ENCODE measurements around the gene BAIAP2L2.
"Not testable (repeated sequence)": the region's sequence is repeated elsewhere in the genome, so short reads cannot be mapped to it uniquely, and the experiment has no call there.

BAIAP2L2 gene, protein sequence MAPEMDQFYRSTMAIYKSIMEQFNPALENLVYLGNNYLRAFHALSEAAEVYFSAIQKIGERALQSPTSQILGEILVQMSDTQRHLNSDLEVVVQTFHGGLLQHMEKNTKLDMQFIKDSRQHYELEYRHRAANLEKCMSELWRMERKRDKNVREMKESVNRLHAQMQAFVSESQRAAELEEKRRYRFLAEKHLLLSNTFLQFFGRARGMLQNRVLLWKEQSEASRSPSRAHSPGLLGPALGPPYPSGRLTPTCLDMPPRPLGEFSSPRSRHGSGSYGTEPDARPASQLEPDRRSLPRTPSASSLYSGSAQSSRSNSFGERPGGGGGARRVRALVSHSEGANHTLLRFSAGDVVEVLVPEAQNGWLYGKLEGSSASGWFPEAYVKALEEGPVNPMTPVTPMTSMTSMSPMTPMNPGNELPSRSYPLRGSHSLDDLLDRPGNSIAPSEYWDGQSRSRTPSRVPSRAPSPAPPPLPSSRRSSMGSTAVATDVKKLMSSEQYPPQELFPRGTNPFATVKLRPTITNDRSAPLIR

DNA sequence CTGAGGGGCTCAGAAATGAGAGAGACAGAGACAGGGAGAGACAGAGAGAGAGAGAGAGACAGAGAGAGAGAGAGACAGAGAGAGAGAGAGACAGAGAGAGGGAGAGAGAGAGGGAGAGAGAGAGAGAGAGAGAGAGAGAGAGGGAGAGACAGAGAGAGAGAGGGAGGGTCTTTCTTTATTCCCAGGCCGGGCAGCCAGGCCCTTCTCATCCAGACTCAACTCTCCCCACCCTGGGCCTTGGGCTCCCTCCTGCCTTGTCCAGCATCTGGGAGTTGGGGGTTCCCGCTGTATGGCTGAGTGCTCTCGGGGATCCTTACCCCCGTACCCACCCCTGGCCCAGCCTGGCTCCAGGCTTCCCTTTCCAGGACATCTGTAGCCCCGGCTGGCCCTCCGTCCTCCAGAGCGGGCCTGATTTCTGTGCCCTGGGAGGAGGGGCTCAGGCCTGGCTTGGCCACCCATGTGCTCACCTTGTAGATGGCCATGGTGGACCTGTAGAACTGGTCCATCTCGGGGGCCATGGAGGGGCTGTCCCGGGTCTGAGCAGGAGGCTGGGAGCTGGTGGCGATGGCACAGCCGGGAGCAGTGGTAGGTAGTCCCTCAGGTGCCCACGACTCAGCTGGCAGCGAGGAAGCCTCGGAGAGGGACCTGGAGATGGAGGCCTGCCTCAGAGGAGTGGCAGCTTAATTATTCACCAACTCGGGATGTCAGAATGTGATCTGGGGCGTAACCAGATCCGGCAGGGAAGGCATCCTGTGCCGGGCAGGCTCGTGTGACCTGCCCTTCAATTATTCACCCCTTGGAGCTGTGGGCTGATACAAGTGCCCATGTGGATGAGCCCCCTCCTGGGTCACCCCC lies at the start of gene BAIAP2L2:
BAIAP2L2 (minus strand) TSS at position 677 of the 855 bp plus-strand sequence; CDS start at position 518, 159 bp downstream.
- DNase-seq (ENCODE audit: low spot score) = peak; percentile 85

DNA sequence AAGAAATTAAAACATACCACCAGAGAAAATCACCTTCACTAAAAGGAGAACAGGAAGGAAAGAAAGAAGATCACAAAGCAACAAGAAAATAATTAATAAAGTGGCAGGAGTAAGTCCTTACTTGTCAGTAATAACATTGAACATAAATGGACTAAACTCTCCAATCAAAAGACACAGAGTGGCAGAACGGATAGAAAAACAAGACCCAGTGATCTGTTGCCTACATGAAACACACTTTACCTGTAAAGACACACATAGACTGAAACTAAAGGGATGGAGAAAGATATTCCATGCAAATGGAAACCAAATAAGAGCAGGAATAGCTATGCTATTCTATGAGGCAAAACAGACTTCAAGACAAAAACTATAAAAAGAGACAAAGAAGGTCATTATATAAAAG lies 45.2 kb upstream of the BAIAP2L2 start:
- DNase-seq (ENCODE audit: low spot score) = no peak

DNA sequence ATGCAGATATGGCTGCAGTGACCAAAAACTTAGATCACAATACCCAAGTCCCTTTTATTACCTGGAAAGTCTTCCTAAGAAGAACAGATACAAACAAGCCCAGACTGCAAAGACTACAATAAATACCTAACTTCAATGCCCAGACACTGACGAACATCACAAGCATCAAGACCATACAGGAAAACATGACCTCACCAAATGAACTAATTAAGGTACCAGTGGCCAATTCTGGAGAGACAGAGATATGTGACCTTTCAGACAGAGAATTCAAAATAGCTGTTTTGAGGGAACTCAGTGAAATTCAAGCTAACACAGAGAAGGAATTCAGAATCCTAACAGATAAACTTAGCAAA lies 44.1 kb upstream of the BAIAP2L2 start:
- DNase-seq (ENCODE audit: low spot score) = not testable (repeated sequence)

DNA sequence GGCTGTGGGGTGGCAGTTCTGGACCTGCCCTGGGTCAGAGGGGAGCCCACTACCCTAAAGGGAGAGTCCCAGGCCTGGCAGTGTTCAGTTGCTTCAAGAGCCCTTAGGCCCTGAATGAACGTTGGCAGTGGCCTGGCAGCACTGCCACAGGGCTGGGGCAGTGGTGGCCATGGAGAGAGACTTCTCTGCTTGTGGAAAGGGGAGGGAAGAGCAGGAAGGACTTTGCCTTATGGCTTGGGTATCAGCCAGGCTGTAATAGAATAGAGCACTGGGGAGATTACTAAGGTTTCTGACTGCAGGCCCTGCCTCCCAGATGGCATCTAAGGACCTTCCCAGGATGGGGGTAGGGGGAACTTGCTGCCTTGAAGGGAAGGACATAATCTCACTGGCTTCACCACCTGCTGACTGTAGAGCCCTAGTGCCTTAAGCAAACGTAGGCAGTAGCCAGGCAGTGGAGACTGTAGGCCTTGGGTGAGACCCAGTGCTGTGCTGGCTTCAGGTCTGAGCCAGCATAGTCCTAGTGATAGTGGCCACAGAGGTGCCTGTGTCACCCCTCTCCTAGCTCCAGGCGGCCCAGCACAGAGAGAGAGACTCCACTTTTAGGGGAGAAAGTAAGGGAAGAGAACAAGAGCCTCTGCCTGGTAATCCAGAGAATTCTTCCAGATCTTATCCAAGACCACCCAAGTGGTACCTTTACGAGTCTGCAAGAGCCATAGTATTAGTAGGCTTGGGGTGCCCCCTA lies 43.5 kb upstream of the BAIAP2L2 start:
- no peak for DNase-seq (ENCODE audit: low spot score)

DNA sequence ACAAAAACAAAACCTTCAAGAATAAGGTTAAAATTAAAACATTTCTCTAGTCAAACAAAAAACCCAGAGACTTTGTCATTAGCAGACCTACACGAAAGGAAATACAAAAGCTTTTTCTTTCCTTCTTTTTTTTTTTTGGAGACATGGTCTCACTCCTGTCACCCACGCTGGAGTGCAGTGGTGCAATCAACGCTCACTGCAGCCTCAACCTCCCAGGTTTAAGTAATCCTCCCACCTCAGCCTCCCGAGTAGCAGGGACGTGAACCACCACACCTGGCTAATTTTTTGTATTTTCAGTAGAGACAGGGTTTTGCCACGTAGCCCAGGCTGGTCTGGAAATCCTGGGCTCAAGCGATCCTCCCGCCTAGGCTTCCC lies 40.6 kb upstream of the BAIAP2L2 start:
- DNase-seq (ENCODE audit: low spot score) = no peak

DNA sequence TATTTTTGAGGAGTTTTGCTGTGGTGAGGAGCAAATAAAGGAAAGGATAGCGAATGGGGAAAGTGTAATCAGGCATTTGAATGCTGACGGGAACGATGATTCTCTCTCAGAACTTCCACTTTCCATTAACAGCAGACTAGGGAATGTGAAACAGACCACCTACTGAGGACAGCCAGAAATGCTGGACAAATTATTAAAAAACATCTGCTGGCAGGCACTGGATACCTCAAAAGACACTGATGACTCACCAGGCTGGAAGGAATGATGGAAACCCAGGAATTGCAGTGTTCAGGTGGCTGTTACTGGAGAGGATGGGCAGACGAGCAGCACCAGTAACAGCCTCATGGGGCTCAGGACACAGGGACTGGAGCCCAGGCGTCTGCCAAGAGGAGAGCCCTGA lies 37.8 kb upstream of the BAIAP2L2 start:
- DNase-seq (ENCODE audit: low spot score) = peak; percentile 8

DNA sequence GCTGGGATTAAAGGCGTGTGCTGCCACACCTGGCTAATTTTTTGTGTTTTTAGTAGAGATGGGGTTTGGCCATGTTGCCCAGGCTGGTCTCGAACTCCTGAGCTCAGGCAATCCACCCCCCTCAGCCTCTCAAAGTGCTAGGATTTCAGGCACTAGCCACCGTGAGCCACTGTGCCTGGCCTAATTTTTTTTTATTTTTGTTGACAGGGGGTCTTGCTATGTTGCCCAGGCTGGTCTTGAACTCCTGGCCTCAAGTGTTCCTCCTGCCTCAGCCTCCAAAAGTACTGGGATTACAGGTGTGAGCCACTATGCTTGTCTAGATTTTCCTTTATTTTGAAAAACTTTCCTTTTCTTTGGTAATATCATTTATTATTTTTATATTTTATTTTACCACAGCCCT lies 35.7 kb upstream of the BAIAP2L2 start:
- not testable (repeated sequence) for DNase-seq (ENCODE audit: low spot score)

DNA sequence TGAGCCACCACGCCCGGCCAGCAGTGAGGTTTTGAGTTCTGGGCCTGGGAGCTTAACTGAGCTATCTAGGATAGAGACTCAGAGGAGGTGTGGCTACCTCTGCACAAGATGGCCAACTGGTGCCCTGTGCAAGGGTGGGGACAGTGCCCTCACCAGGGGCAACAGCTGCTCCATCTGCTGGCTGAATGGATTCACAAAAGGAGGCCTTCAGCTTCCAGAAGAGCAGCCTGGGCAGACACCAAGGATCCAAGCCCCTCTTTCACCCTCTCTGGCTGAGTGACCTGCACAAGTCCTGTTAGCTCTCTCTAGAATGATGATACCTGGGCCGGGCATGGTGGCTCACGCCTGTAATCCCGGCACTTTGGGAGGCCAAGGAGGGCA lies 33.5 kb upstream of the BAIAP2L2 start:
- no peak for DNase-seq (ENCODE audit: low spot score)

DNA sequence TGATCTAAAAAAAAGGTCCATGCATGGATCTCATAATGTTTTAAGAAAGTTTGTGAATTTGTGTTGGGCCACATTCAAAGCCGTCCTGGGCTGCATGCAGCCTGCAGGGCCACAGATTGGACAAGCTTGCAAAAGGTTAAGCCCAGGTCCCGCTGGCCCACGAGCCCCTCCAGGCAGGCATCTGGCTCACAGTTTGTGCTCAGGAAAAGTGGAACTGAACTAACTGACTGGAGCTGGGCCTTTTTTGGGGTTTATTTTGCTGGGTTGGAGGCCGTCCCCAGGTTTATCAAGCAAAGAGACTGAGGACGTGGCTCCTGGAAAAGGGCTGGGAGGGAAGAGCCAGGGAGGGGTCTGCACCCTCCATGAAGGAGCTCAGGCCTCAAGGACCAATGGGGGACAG lies 32.1 kb upstream of the BAIAP2L2 start:
- no peak for DNase-seq (ENCODE audit: low spot score)

DNA sequence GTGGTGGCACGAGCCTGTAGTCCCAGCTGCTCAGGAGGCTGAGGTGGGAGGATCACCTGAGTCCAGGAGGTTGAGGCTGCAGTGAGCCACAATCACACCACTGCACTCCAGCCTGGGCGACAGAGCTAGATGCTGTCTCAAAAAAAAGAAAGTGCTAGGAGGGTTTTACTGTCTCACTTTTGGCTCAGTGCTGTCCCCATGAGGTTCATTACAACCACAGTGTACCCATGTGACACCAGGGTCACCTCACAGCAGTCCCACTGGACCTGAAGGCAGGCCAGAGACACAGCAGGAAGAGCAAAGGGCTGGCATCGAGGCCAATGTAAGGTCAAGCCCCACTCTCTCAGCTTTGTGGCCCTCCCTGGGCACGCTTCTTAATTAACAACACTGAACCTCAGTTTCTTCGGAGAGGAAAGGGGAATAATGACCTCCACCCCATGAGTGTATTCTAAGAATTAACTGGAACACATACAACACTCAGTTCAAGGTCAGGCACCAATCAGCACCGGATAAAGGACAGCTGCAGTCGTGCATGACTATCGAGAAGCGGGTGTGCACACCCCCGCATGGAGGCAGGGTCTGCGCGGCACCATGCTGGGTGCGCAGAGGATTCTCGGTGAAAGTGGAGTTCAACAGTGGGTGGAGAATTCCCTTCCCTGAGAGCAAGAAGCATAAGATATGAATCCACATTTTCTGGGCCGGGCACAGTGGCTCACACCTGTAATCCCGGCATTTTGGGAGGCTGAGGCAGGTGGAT lies 30.9 kb upstream of the BAIAP2L2 start:
- no peak for DNase-seq (ENCODE audit: low spot score)

DNA sequence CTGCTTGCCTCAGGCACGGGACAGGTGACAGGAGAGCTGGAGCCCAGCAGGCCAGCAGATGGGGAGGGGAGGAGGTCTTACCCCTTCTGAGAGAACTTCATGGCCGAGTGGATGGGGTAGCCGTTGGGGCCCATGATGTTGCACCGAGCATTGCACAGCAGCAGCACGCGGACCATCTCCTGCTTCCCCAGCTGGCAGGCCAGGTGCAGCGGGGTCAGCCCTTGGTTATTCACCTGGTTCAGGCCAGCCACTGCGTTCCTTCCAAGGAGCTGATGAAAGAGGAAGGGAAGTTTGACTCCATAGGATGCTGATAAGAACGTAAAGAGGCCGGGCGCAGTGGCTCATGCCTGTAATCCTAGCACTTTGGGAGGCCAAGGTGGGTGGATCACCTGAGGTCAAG lies 29.4 kb upstream of the BAIAP2L2 start:
- DNase-seq (ENCODE audit: low spot score) = no peak

DNA sequence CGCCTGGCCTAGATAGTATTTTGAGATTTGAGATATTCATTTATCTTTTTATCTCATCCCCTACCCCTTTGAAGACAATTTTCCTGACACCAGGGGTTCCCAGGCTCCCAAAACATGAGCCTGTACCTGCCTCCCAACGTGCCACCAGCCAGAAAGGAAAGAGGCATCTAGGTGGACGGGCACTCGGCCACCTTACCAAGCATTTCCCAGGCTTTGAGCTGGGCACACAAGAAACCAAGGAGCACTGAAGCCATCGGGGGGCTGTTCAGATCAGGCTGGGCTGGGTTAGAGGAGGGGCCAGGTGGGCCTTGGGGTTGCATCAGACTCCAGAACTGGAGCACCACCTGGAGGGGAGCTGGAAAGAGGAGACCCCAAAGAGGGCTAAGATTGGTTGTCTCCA lies 28.5 kb upstream of the BAIAP2L2 start:
- no peak for DNase-seq (ENCODE audit: low spot score)

DNA sequence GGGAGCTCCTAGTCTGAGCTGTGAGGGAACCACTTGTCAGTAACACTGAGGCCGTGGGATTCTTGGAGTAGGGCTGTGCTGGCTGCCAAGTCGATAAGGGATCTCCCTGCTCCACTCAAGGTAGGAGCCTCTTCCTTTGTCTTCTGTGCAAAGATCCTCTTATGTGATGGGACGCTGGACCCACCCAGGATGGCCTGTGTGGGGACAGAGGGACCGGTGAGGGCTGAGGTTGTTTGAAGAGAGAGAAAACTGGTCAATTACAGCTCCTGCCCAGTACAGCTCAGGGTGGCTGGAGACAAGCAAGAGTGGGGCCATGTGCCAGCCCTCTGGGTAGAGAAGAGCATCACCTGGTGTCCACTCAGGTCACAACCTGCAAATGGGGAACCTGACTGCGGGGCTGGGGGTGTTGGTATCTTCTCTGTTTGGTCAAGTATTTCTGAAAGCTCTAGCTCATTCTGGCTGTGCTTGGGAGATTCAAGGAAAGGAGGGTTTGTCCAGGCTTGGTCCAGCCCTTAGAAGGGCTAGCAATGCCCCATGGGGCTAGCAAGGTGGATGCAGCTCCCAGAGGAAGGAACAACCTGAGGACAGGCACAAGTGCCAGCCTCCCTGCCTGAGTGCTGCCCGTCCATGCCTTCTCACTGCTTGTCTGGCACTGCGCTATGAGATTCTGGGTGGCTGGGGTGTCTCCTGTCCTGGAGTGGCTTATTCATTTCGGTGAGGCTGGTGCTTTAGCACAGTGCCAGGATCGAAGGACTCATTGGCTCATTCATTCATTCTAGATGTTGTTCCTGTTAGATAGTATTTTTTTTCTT lies 27.6 kb upstream of the BAIAP2L2 start:
- DNase-seq (ENCODE audit: low spot score) = no peak

DNA sequence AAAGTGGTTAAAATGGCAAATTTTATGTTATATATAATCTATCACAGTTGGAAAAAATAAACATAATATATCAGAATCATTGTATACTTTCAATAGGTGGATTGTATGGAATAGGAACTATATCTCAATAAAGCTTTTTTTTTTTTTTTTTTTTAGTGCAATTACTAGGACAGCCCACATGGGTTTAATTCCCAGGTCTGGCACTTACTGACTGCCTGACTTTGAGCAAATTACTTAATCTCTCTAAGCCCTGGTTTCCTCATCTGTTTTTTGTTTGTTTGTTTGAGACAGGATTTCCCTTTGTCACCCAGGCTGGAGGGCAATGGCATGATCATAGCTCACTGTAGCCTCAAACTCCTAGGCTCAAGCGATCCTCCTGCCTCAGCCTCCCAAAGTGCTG lies 26.1 kb upstream of the BAIAP2L2 start:
- no peak for DNase-seq (ENCODE audit: low spot score)

DNA sequence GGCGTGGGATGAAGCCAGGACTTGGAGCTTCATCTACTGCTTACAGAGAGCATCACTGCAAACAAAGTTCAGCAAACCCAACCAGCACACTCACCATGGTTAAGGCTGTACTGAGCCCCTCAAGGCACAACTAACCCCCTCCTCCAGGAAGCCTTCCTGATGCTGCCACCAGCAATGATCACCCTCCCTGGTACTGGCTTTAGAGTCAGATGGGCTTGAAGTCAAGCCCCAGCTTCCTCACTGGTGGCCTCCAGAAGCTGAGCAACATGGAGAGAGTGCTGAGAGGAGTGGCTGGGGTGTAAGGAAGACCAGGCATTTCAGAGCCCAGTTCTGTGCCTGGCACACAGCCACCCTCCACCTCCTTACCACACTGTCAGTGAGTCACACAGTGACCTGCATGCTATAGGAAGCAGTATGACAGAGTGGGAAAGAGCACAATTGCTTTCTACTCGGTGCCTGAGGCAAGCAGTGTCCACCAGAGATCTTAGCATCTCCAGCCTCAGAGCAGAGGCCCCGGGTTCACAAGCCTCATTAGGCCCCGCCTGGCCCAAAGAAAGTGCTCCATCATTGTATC lies 24.7 kb upstream of the BAIAP2L2 start:
- peak; percentile 32 for DNase-seq (ENCODE audit: low spot score)

DNA sequence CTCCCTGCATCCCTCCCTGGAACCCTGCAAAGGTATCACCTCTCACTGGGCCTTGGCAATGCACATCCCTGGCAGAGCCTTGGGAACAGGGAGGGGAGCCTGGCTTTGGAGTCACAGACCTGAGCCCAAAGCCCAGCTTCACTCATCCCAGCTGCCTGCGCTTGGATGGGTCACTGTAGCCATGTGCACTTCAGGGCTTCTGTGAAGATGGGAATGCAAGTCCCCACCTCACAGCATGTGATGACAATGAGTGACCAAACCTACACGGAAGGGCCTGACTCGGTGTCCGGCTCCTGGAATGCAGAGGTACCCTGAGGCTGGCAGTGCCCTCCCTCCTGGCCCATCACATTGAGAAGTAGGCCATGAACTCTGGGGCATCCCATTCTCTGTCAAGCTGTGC lies 22.8 kb upstream of the BAIAP2L2 start:
- no peak for DNase-seq (ENCODE audit: low spot score)

DNA sequence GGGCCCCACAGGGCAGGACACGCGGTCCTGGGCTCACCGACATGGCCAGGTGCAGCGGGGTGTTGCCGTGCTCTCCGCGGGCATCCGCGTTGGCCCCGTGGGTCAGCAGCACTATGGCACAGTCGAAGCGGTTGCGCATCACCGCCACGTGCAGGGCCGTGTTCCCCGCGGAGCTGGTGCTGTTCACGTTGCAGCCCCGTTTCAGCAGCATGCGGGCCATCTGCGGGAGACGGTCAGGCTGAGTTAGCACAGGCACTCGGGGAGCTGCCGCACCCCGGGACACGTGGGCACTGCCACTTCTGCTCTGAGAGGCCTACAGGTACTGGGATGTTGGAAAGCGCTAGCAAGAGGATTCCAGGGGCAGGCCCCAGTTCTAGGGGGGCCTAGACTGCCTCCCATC lies 22.3 kb upstream of the BAIAP2L2 start:
- DNase-seq (ENCODE audit: low spot score) = no peak

DNA sequence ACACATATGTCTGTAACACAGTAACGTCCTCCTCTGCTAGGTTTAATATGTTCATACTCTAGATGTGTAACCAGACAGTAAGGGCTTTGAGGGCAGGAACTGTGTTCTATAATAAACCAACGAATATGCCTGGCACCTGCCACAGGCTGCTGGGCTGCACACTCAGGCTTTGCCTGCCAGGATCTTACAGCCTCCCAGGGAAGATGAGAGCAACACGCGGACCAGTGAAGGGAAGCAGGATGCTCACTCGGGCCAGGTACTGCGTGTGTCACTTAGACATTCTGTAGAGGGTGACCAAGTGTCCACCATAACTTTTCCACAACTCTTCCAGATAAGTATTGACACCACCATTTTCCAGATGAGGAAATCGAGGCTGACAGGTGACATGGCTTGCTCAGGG lies 21.7 kb upstream of the BAIAP2L2 start:
- no peak for DNase-seq (ENCODE audit: low spot score)

DNA sequence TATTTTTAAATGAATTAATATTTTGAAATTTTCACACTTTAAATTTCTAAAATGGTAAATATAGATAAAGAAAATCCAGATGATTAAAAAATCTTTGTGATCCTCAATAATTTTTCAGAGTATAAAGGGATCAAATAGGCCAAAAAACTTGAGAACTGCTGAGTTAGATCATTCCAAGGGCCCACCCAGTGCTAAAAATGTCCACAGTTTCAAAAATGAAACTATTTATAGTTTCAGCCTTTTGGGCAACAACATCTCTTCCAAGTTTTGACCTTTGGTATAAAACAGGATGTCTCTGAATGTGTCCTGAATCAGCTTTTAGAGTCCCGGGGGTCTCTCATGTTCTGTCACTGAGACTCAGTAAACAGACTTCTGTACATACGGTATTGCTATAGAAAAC lies 20.9 kb upstream of the BAIAP2L2 start:
- no peak for DNase-seq (ENCODE audit: low spot score)

DNA sequence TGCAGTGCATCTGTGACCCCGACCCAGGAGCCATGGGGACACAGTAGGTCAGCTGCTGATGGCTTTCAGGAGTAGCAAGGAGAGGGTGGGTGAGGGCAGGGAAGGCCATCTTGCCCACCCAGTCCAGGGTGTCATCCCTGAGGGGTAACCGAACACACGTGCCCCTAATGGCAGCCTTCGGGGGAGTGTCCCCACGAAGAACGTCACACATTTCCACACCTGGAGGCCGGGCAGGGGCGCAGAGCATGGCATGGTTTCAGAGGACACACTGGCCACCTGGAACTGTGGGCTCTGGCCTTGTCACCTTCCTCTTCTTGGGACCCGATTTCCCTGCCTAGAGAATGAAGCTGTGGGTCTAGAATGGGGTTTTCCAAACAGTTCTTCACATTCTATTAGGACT lies 19.4 kb upstream of the BAIAP2L2 start:
- no peak for DNase-seq (ENCODE audit: low spot score)

DNA sequence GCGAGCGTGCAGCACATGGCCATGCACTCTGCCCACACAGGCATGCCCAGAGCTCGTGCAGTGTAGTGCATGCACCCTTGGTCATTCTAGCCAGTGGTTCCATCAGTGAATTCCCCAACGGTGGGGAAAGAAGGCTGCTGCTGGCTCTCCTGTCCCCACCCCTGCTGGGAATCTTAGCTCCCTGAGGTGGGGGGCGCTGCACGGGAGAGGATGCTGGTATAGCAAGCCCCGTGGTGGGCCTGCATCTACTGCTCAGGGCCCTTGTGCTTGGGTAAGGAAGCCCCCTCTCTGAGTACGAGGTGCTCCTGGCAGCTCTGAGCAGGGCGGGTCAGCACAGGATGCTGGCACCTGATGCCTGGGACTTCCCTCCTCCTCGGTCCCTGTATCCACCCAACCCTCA lies 18.5 kb upstream of the BAIAP2L2 start:
- no peak for DNase-seq (ENCODE audit: low spot score)
